Neural progenitor cell (in vitro differentiated cells): Measurements from ENCODE around the gene PTPRT.

Experiments
- CTCF ChIP-seq: fragments of 200-600 bp; sonication (generic); IDR thresholded peaks from 2 replicates; pipeline ENCODE4 v1.5.1; 2017; ENCODE audit warnings: antibody characterized with exemption, mild to moderate bottlenecking
- EZH2 ChIP-seq: fragments of 200-600 bp; sonication (generic); IDR thresholded peaks from 2 replicates; pipeline ENCODE4 v1.6.1; 2017; ENCODE audit warnings: antibody characterized with exemption, mild to moderate bottlenecking, moderate library complexity

- TF ChIP-seq CTCF (no peak), EZH2 (no peak)
Measured at GRCh38 chr20:42959996-42960395, 229.7 kb downstream of the PTPRT start.
